ENCODE measurements around the gene BRCA1. TPM values are rescaled to one million over a fixed set of nuclear protein-coding genes. Genes with fewer than 3 reads are reported as not detected.
A peak's percentile ranks its signal among the peaks of the same experiment; 100 is the strongest.

Gene BRCA1
- total RNA-seq, 4 donors from 2014 or later = 2.4 to 8.8 (median 3.0) TPM

DNA sequence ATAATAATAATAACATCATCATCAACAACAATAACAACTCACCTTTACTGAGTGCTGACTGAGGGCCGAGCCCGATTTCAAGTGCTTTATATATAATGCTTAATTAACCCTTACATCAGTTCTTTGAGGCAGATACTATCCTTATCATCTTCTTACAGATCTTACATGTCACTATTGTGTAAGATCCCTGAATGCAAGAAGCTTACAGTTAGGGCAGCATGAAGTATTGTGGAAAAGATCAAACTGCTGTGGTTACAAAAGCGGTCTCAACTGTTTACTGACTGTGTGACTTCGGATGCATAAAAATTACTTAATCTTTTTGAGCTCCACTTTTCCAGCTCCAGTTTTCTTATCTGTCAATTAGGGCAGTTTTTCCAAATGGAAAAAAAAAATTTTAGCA lies 106.2 kb downstream of the BRCA1 start:
- ATAC-seq (ENCODE audit: low FRiP score) (no peak), DNase-seq (ENCODE audit: low spot score) (no peak)
- TF ChIP-seq, protein P1, sequence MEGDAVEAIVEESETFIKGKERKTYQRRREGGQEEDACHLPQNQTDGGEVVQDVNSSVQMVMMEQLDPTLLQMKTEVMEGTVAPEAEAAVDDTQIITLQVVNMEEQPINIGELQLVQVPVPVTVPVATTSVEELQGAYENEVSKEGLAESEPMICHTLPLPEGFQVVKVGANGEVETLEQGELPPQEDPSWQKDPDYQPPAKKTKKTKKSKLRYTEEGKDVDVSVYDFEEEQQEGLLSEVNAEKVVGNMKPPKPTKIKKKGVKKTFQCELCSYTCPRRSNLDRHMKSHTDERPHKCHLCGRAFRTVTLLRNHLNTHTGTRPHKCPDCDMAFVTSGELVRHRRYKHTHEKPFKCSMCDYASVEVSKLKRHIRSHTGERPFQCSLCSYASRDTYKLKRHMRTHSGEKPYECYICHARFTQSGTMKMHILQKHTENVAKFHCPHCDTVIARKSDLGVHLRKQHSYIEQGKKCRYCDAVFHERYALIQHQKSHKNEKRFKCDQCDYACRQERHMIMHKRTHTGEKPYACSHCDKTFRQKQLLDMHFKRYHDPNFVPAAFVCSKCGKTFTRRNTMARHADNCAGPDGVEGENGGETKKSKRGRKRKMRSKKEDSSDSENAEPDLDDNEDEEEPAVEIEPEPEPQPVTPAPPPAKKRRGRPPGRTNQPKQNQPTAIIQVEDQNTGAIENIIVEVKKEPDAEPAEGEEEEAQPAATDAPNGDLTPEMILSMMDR (IDR thresholded peaks at IDR 0.05) = no peak

DNA sequence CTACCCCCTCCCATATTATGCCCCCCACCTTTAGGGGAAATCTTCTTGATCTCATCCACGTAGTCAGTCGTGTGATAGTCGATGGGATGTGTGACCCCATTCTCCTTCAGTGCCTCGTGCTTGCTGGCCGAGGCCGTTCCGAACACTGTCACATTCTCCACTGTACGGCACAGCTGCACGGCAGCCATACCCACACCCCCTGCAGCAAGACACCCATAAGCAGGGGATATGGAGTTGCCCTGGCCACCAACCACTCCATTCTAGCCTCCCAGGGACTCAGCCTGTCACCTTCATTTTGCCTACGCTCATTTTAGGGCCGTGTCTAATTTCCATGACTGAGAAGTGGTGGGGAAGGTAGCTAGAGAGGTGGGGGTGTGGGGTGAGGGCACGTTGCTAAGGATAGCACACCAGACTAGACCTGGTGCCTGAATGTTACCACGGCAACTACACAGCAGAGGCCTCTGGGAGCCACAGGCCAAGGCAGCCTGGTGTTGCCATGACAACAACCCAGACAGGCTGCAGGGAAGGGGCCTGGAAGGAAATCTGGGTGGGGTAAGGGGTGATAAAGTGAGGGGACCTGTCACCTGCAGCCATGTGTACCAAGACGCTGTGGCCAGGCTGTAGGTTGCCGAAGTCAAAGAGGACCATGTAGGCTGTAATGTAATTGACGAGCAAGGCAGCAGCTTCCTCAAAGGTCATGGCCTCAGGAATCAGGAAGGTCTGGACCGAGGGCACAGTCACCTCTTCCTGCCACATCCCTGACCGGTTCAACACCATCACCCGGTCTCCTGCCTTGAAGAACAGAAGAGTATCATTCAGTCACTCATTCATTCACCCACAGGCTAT lies 106.9 kb downstream of the BRCA1 start:
- TF ChIP-seq, protein P1 (IDR thresholded peaks at IDR 0.05) = no peak
- no peak for DNase-seq (ENCODE audit: low spot score)
- ATAC-seq (ENCODE audit: low FRiP score) = no peak

DNA sequence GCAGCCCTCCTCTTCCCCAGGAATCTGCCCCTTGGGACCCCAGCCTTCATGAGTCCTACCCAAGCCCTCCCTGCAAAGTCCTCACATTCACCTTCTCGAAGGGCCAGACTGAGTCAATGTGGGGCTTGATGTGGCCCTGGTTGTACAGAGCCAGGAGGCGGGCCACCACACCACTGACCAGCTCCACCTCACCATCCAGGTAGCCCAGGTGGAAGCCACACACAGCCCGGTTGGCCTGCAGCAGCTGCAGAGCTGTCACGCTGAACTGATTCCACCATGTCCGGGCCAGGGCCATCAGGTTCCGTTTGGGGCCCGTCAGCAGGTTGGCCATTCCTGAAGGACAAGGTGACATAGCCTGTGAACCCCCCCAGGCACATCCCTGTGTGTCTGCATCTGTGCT lies 108.9 kb downstream of the BRCA1 start:
- TF ChIP-seq, protein P1 (IDR thresholded peaks at IDR 0.05) = no peak
- DNase-seq (ENCODE audit: low spot score) = no peak
- no peak for ATAC-seq (ENCODE audit: low FRiP score)

DNA sequence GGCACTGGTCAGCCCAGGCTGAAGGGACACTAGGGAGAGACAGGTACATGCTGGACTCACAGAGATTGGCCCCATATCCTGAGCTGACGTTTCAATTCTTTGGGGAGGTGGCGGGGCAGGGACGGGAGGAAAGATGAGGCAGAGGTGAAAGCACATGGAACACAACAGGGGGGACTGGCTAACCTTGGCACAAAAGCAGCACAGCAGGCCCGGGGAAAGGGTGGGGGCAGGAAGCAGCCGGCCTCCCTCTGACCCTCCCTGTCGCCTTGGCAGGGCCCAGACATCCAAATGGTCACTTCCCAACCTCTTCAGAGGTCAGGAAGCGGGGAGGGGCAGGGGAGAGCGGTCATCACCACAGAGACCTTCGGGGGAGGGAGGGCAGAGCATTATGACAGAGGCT lies 109.6 kb downstream of the BRCA1 start:
- TF ChIP-seq, protein P1 (IDR thresholded peaks at IDR 0.05) = no peak
- ATAC-seq (ENCODE audit: low FRiP score) (peak; percentile 46), DNase-seq (ENCODE audit: low spot score) (no peak)

DNA sequence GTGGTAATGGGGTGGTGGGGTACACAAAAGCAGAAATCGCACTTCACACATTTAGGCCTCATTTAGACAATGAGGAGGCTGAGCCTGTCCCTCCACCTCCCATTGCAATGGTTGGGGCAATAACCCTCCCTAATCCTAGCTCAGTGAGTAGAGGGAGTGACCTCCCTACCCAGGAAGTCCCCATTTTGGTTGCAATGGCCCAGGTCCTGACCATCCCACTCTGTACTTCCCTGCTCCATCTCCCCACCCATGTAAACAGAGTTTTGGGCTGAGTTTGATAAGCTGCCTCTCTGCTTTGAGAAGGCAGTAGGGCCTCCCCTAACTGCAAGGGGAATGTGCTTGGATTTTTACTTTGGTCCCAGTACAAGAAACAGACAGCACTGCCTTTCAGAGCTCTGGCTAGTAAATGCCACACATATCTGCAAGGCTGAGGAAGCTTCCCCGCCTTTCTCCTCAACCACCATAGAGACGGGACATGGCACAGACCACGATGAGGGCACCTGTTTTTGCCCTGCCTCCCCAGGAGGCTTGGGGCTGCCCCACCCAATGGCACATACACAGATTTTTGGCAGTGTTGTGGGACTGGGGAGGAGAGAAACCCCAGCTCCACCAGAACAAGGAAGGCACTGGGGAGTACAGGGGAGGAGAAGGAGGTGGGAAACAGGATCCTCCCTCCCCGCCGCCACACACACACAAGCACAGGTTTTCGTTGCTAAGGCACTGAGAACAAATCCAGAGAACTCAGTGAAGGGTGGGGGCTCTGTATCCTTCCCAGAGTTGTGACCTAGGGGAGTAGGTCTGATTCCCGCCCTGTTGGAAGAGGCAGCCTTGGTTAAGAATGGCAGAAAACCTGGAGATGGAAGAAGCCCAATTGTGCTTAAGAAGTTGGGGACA lies 110.3 kb downstream of the BRCA1 start:
- TF ChIP-seq, protein P1 (IDR thresholded peaks at IDR 0.05) = no peak
- ATAC-seq (ENCODE audit: low FRiP score) = peak; percentile 5
- DNase-seq (ENCODE audit: low spot score) = no peak

DNA sequence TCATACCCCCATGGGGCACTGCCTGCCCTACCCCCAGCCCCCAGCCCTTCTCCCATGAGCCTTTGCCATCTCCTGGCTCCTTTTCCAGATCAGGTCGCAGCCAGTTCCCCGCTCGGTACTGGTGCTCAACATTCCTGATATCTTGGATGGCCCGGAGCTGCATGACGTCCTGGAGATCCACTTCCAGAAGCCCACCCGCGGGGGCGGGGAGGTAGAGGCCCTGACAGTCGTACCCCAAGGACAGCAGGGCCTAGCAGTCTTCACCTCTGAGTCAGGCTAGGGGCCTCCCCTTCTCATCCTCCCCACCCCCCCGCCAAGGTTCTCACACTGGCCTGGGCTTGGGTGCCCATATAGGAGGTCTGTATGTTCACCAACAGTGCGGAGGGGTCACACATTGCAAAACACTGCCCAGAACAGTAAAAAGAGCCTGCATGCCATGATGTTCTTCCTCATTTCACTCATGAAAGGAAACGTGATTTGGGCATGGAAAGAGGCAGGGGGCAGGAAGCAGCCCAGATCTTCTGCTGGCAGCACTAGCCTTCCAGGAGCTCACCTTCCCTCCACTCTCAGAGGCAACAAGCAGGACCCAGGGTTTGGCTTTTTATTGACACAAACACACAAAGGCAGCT lies 111.0 kb downstream of the BRCA1 start:
- DNase-seq (ENCODE audit: low spot score) (no peak), ATAC-seq (ENCODE audit: low FRiP score) (no peak)
- TF ChIP-seq, protein P1 (IDR thresholded peaks at IDR 0.05) = no peak

All from omental fat pad (tissue), 4 donors.